Dendritic cell treated with granulocyte-macrophage colony-stimulating factor and Interleukin-4, amounts not matched to agents 40 ng/mL and 50 ng/mL, for 4 days (primary cell): ENCODE results near the gene SLC6A8.
"Not testable (repeated sequence)": the region's sequence is repeated elsewhere in the genome, so short reads cannot be mapped to it uniquely, and the experiment has no call there.

Experiments
- H3K27ac Mint-ChIP-seq: one replicate; pipeline ENCODE4 v1.8.0; 2022; ENCODE audit warnings: mild to moderate bottlenecking, mixed read lengths
- H3K27me3 Mint-ChIP-seq: one replicate; pipeline ENCODE4 v1.8.0; 2022; ENCODE audit warnings: mild to moderate bottlenecking, mixed read lengths
- H3K36me3 Mint-ChIP-seq: one replicate; pipeline ENCODE4 v1.8.0; 2022; ENCODE audit warnings: low read depth, mixed read lengths
- H3K4me1 Mint-ChIP-seq: one replicate; pipeline ENCODE4 v1.8.0; 2022; ENCODE audit warnings: low read depth, mixed read lengths
- H3K4me3 Mint-ChIP-seq: one replicate; pipeline ENCODE4 v1.8.0; 2022; ENCODE audit warnings: mild to moderate bottlenecking, moderate library complexity, mixed read lengths
- H3K9me3 Mint-ChIP-seq: one replicate; pipeline ENCODE4 v1.8.0; 2022; ENCODE audit warnings: mixed read lengths
- intact Hi-C: fragments of 100-400 bp; cut with micrococcal nuclease; formaldehyde crosslinking; loops from one replicate; pipeline ENCODE4 v1.15.0; 2022

SLC6A8 gene

GRCh38 chrX:153741446-153741845 lies 53.7 kb downstream of the SLC6A8 start:
- intact Hi-C loops: no loop called here
- Mint-ChIP-seq H3K4me3 (no peak overlapping the region), H3K27me3 (peaks cover 19% of the 10 kb centered on the region), H3K4me1 (peaks cover 16% of the 10 kb centered on the region), H3K9me3 (no peaks in the 10 kb centered on the region), H3K36me3 (peaks cover 79% of the 10 kb centered on the region), H3K27ac (no peak overlapping the region)

DNA sequence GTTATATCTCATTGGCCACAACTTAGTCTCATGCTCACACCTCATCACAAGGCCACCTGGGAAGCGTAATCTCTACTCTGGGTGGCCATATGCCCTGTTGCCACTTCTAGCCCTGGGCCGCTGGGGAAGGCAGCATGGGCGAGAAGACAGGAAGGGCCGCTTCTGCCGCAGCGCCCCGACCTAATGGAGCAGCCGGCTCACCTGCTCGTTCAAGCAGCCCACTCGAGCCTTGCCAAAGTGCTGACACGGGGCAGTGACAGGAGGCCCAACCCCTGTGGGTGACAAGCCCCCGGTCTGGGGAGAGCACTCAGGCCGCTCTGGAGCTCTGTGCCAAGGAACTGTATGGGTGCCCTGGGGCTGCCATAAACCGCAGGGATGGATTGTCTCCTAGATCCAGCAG lies 54.4 kb downstream of the SLC6A8 start:
- H3K27ac Mint-ChIP-seq, H3K9me3 Mint-ChIP-seq, intact Hi-C loops, H3K4me3 Mint-ChIP-seq: not testable (repeated sequence)
- Mint-ChIP-seq H3K4me1 (peaks cover 16% of the 10 kb centered on the region), H3K36me3 (peaks cover 72% of the 10 kb centered on the region), H3K27me3 (peaks cover 22% of the 10 kb centered on the region)

GRCh38 chrX:153742796-153743467 lies 55.2 kb downstream of the SLC6A8 start:
- peaks cover 16% of the 10 kb centered on the region for H3K4me1 Mint-ChIP-seq
- H3K9me3 Mint-ChIP-seq, intact Hi-C loops, H3K4me3 Mint-ChIP-seq, H3K27ac Mint-ChIP-seq: not testable (repeated sequence)
- peaks cover 64% of the 10 kb centered on the region for H3K36me3 Mint-ChIP-seq
- peaks cover 22% of the 10 kb centered on the region for H3K27me3 Mint-ChIP-seq

DNA sequence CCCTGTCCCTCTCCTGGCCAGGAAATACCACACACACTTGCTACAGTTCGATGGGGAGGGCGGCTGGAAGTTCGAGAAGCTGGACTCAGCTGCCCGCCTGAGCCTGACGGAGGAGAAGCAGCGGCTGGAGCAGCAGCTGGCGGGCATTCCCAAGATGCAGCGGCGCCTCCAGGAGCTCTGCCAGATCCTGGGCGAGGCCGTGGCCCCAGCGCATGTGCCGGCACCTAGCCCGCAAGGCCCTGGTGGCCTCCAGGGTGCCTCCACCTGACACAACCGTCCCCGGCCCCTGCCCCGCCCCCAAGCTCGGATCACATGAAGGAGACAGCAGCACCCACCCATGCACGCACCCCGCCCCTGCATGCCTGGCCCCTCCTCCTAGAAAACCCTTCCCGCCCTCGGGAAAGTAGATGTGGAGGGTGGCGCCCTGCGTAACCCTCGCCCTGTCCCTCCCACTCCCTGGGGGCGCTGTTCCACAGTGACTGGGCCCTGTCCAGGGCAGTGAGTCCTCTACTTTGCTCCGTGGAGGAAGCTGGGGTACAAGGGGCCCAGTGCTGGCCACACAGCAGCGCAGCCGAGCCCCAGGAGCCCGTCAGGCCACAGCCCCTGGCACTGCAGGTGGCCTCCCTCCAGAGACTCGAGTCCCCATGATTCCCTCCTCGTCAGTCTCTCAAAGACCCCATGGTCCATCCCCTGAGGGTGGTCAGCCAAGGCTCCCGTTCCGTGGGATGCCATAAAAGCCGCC lies 55.9 kb downstream of the SLC6A8 start:
- Mint-ChIP-seq H3K36me3 (peaks cover 57% of the 10 kb centered on the region), H3K27me3 (peaks cover 22% of the 10 kb centered on the region), H3K4me1 (peaks cover 16% of the 10 kb centered on the region)
- H3K27ac Mint-ChIP-seq, H3K9me3 Mint-ChIP-seq, H3K4me3 Mint-ChIP-seq, intact Hi-C loops: not testable (repeated sequence)

DNA sequence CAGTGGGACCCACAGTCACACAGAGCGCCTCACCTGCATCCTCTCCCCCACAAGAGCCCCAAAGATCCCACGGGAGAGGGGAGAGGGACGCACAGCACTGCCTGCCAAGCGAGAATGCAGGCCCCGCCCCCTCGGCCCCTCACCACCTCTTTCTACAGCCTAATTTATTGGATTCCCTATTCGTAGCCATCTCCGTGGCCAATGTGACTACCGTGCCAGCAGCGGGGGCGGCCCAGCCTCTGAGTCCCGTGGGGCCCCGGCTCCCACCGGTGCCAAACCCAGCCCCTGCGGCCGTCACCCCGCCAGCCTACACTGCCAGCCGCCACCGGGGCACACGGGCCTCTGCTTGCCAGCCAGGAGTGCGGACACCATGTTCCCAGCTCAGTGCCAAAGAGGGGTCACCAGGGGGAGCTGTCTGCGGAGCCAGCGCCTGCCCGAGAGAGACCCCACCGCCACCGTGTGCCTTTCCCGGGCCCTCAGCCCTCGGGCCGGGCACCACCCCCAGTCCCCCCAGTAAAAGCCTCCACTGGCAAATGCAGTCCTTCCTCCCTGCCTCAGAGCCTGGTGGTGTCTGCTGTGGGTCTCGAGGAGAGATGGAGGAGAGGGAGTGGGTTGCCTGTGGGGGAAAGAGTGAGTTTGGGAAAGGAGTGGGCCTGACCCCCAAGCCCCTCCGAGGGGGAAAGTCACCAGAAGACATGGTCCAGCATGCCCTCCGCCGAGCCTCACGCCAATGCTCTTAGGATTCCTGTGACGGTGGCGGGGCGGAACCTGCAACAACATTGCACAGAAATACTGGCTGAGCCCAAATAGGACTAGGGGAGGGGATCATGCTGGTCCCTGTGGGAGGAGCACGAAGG lies 56.7 kb downstream of the SLC6A8 start:
- peaks cover 26% of the 10 kb centered on the region for H3K27me3 Mint-ChIP-seq
- peaks cover 16% of the 10 kb centered on the region for H3K4me1 Mint-ChIP-seq
- H3K27ac Mint-ChIP-seq: no peak overlapping the region
- peaks cover 49% of the 10 kb centered on the region for H3K36me3 Mint-ChIP-seq
- no peak overlapping the region for H3K4me3 Mint-ChIP-seq
- no peaks in the 10 kb centered on the region for H3K9me3 Mint-ChIP-seq
- intact Hi-C loops: no loop called here

DNA sequence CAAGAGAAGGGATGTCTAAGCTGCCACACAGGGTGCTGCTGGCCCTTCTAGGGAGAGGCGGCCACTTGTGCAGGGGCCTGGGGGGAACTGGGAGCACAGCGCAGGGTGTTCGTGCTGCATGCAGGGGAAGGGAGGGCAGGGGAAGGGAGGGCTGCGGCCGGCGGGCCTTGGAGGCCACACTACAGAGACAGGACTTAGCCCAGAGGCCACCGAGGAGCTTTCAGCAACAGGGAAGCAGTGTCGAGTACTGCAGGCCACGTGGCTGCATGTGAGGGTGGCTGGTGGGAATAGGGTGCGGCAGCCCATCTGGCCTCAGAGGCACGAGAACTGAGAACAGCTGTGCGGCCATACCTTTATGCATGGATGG lies 57.3 kb downstream of the SLC6A8 start:
- H3K9me3 Mint-ChIP-seq, H3K27ac Mint-ChIP-seq, intact Hi-C loops, H3K4me3 Mint-ChIP-seq: not testable (repeated sequence)
- Mint-ChIP-seq H3K36me3 (peaks cover 42% of the 10 kb centered on the region), H3K4me1 (peaks cover 16% of the 10 kb centered on the region), H3K27me3 (peaks cover 31% of the 10 kb centered on the region)
